ENCODE measurements around the gene RNF144B.
"Not testable (repeated sequence)": the region's sequence is repeated elsewhere in the genome, so short reads cannot be mapped to it uniquely, and the experiment has no call there.

The RNF144B gene

GRCh38 chr6:18387061-18387721 is at the start of gene RNF144B:
TSS of gene RNF144B (plus strand) at chr6:18387350. CDS start at chr6:18399535, 12,185 bp downstream.
- in situ Hi-C loops (cut with HindIII; ENCODE audit: low sequenced_read_pairs), result no loop called here

- in situ Hi-C loops (cut with HindIII; ENCODE audit: low sequenced_read_pairs), result no loop called here
Measured at GRCh38 chr6:18339599-18339998, 47.6 kb upstream of the RNF144B start.

- in situ Hi-C loops (cut with HindIII; ENCODE audit: low sequenced_read_pairs), result no loop called here
Measured at GRCh38 chr6:18340781-18341551, 46.2 kb upstream of the RNF144B start.

- in situ Hi-C loops (cut with HindIII; ENCODE audit: low sequenced_read_pairs), result no loop called here
Measured at GRCh38 chr6:18342223-18342622, 44.9 kb upstream of the RNF144B start.

GRCh38 chr6:18343741-18344140 is 43.4 kb upstream of the RNF144B start:
- in situ Hi-C loops (cut with HindIII; ENCODE audit: low sequenced_read_pairs), result no loop called here

- in situ Hi-C loops (cut with HindIII; ENCODE audit: low sequenced_read_pairs), result no loop called here
Measured at GRCh38 chr6:18347021-18347577, 40.1 kb upstream of the RNF144B start.

- in situ Hi-C loops (cut with HindIII; ENCODE audit: low sequenced_read_pairs), result no loop called here
Measured at GRCh38 chr6:18347866-18348265, 39.3 kb upstream of the RNF144B start.

- in situ Hi-C loops (cut with HindIII; ENCODE audit: low sequenced_read_pairs), result no loop called here
Measured at GRCh38 chr6:18349386-18349785, 37.8 kb upstream of the RNF144B start.

- in situ Hi-C loops (cut with HindIII; ENCODE audit: low sequenced_read_pairs), result no loop called here
Measured at GRCh38 chr6:18350271-18350670, 36.9 kb upstream of the RNF144B start.

GRCh38 chr6:18350712-18351111 is 36.4 kb upstream of the RNF144B start:
- in situ Hi-C loops (cut with HindIII; ENCODE audit: low sequenced_read_pairs), result no loop called here

GRCh38 chr6:18352001-18352400 is 35.1 kb upstream of the RNF144B start:
- in situ Hi-C loops (cut with HindIII; ENCODE audit: low sequenced_read_pairs), result no loop called here

GRCh38 chr6:18352842-18353241 is 34.3 kb upstream of the RNF144B start:
- in situ Hi-C loops (cut with HindIII; ENCODE audit: low sequenced_read_pairs), result no loop called here

- in situ Hi-C loops (cut with HindIII; ENCODE audit: low sequenced_read_pairs), result no loop called here
Measured at GRCh38 chr6:18353251-18353650, 33.9 kb upstream of the RNF144B start.

- in situ Hi-C loops (cut with HindIII; ENCODE audit: low sequenced_read_pairs), result not testable (repeated sequence)
Measured at GRCh38 chr6:18357546-18357945, 29.6 kb upstream of the RNF144B start.

GRCh38 chr6:18359237-18359885 is 27.8 kb upstream of the RNF144B start:
- in situ Hi-C loops (cut with HindIII; ENCODE audit: low sequenced_read_pairs), result no loop called here

- in situ Hi-C loops (cut with HindIII; ENCODE audit: low sequenced_read_pairs), result no loop called here
Measured at GRCh38 chr6:18360188-18360587, 27.0 kb upstream of the RNF144B start.

- in situ Hi-C loops (cut with HindIII; ENCODE audit: low sequenced_read_pairs), result no loop called here
Measured at GRCh38 chr6:18362058-18362561, 25.0 kb upstream of the RNF144B start.

GRCh38 chr6:18363746-18364145 is 23.4 kb upstream of the RNF144B start:
- in situ Hi-C loops (cut with HindIII; ENCODE audit: low sequenced_read_pairs), result no loop called here

GRCh38 chr6:18364561-18364960 is 22.6 kb upstream of the RNF144B start:
- in situ Hi-C loops (cut with HindIII; ENCODE audit: low sequenced_read_pairs), result not testable (repeated sequence)

- in situ Hi-C loops (cut with HindIII; ENCODE audit: low sequenced_read_pairs), result no loop called here
Measured at GRCh38 chr6:18367371-18367770, 19.8 kb upstream of the RNF144B start.
